PC-3 (cell line): ENCODE data around the gene ASCC3. TPM values are rescaled to one million over a fixed set of nuclear protein-coding genes. Genes with fewer than 3 reads are reported as not detected.

Experiments used
- ATAC-seq: fragments of 200-7000 bp; cut with Tn5 transposase; 2 replicates; pipeline ENCODE4 v1.9.1; 2020; ENCODE audit warnings: mild to moderate bottlenecking, moderate library complexity
- BruUV-seq: library from RNA; stranded (reverse); fragments of 400-500 nt; replicated peaks from 2 replicates; lab custom pipeline; 2021; lab: Mats Ljungman, UMichigan
- CTCF ChIA-PET: fragments of 300-600 bp; sonication (Branson Sonifier 250); formaldehyde crosslinking; loops from one replicate; lab custom pipeline; 2022; ENCODE audit warnings: antibody characterized with exemption; lab: Charles Lee
- POLR2A ChIA-PET: fragments of 300-600 bp; sonication (Branson Sonifier 250); formaldehyde crosslinking; loops from one replicate; lab custom pipeline; 2022; ENCODE audit warnings: antibody characterized with exemption; ENCODE audit not compliant: unreplicated experiment; lab: Charles Lee
- DNase-seq: peaks from one replicate; pipeline ENCODE4 v3.0.0-alpha.2; 2015
- H2AFZ ChIP-seq: fragments of 300-600 bp; sonication (generic); 2 replicates; pipeline ENCODE4 v1.6.0; 2016; ENCODE audit warnings: antibody characterized with exemption, low read length
- H3F3A ChIP-seq: fragments of 300-600 bp; sonication (generic); one replicate; pipeline ENCODE4 v1.6.0; 2017; ENCODE audit warnings: antibody characterized with exemption, low read length, control low read depth, mild to moderate bottlenecking; ENCODE audit not compliant: unreplicated experiment
- H3K27ac ChIP-seq: fragments of 300-600 bp; sonication (generic); 2 replicates; pipeline ENCODE4 v1.5.1; 2016; ENCODE audit warnings: mild to moderate bottlenecking, low read length
- H3K27me3 ChIP-seq: fragments of 300-600 bp; sonication (generic); 2 replicates; pipeline ENCODE4 v1.6.1; 2016; ENCODE audit warnings: low read length, mixed read lengths
- H3K36me3 ChIP-seq: fragments of 300-600 bp; sonication (generic); 2 replicates; pipeline ENCODE4 v1.6.1; 2016; ENCODE audit warnings: low read depth, mixed run types, low read length, mixed read lengths
- H3K4me1 ChIP-seq: fragments of 300-600 bp; sonication (generic); 2 replicates; pipeline ENCODE4 v1.5.1; 2016; ENCODE audit warnings: low read length; ENCODE audit not compliant: insufficient read depth
- H3K4me2 ChIP-seq: fragments of 300-600 bp; sonication (generic); 2 replicates; pipeline ENCODE4 v1.6.0; 2016; ENCODE audit warnings: low read length
- H3K4me3 ChIP-seq: fragments of 300-600 bp; sonication (generic); 2 replicates; pipeline ENCODE4 v1.5.1; 2016; ENCODE audit warnings: mild to moderate bottlenecking, low read length, mixed read lengths
- H3K79me2 ChIP-seq: fragments of 300-600 bp; sonication (generic); 2 replicates; pipeline ENCODE4 v1.6.1; 2017; ENCODE audit warnings: low read length, mixed read lengths
- H3K9ac ChIP-seq: fragments of 300-600 bp; sonication (generic); 2 replicates; pipeline ENCODE4 v1.6.0; 2016; ENCODE audit warnings: mild to moderate bottlenecking, low read length
- H3K9me2 ChIP-seq: fragments of 300-600 bp; sonication (generic); replicated peaks from 2 replicates; pipeline ENCODE4 v1.6.1; 2016; ENCODE audit warnings: mixed run types, low read length, mixed read lengths
- H3K9me3 ChIP-seq: fragments of 300-600 bp; sonication (generic); 2 replicates; pipeline ENCODE4 v1.6.1; 2016; ENCODE audit warnings: low read length, mixed read lengths
- H4K20me1 ChIP-seq: fragments of 300-600 bp; sonication (generic); 2 replicates; pipeline ENCODE4 v1.6.1; 2016; ENCODE audit warnings: low read length, mixed read lengths
- CTCF ChIP-seq: fragments of 300-600 bp; sonication (generic); conservative IDR thresholded peaks from 2 replicates; pipeline ENCODE4 v1.5.1; 2017; ENCODE audit warnings: antibody characterized with exemption, low read depth, mild to moderate bottlenecking, low read length
- EZH2 ChIP-seq: fragments of 300-600 bp; sonication (generic); IDR thresholded peaks from one replicate; pipeline ENCODE4 v1.6.1; 2017; ENCODE audit warnings: antibody characterized with exemption, mild to moderate bottlenecking, low read length; ENCODE audit not compliant: unreplicated experiment
- EZH2phosphoT487 ChIP-seq: fragments of 300-600 bp; sonication (generic); IDR thresholded peaks from 2 replicates; pipeline ENCODE4 v1.6.1; 2018; ENCODE audit warnings: mild to moderate bottlenecking, antibody characterized with exemption, low read length, borderline replicate concordance
- intact Hi-C: fragments of 100-400 bp; cut with micrococcal nuclease; formaldehyde crosslinking; loops from 2 replicates; pipeline ENCODE4 v1.9.0; 2023
- total RNA-seq: library from RNA; depleted of rRNA; stranded (reverse); fragments of >200 nt; gene quantifications from 2 replicates; pipeline ENCODE4 v1.2.3, GENCODE V29; 2014

ASCC3 gene
- total RNA-seq, 1 experiment from 2014 or later = 27.7 TPM

- H3K4me1 ChIP-seq = no peaks in the 10 kb centered on the region
- no peaks in the 10 kb centered on the region for H3K9me2 ChIP-seq
- intact Hi-C loops = no loop called here
- H2AFZ ChIP-seq = no peak overlapping the region
- H3K27ac ChIP-seq = no peak overlapping the region
- no peak overlapping the region for H3K9ac ChIP-seq
- POLR2A ChIA-PET = no interaction called here
- ATAC-seq (no peak), DNase-seq (no peak)
- no peak overlapping the region for H3K4me3 ChIP-seq
- H4K20me1 ChIP-seq = no peaks in the 10 kb centered on the region
- no peaks in the 10 kb centered on the region for H3K79me2 ChIP-seq
- BruUV-seq = no TSS peak
- CTCF ChIA-PET = no interaction called here
- no peaks in the 10 kb centered on the region for H3K27me3 ChIP-seq
- TF ChIP-seq CTCF (no peak), EZH2phosphoT487 (no peak), EZH2 (no peak)
- no peaks in the 10 kb centered on the region for H3K9me3 ChIP-seq
- no peaks in the 10 kb centered on the region for H3F3A ChIP-seq
- H3K36me3 ChIP-seq = no peaks in the 10 kb centered on the region
- no peak overlapping the region for H3K4me2 ChIP-seq
Measured at GRCh38 chr6:100704961-100705360, 176.2 kb downstream of the ASCC3 start.

GRCh38 chr6:100701728-100702127, 179.4 kb downstream of the ASCC3 start:
- H3K27me3 ChIP-seq = no peaks in the 10 kb centered on the region
- intact Hi-C loops = no loop called here
- no peaks in the 10 kb centered on the region for H4K20me1 ChIP-seq
- ATAC-seq (no peak), DNase-seq (no peak)
- H3K9ac ChIP-seq = no peak overlapping the region
- no peaks in the 10 kb centered on the region for H3K9me3 ChIP-seq
- POLR2A ChIA-PET = no interaction called here
- no peaks in the 10 kb centered on the region for H3K36me3 ChIP-seq
- no peak overlapping the region for H3K4me2 ChIP-seq
- BruUV-seq = no TSS peak
- no peak overlapping the region for H2AFZ ChIP-seq
- no peaks in the 10 kb centered on the region for H3K79me2 ChIP-seq
- TF ChIP-seq CTCF = no peak
- no peak for TF ChIP-seq EZH2
- no peak for TF ChIP-seq EZH2phosphoT487
- no peaks in the 10 kb centered on the region for H3F3A ChIP-seq
- H3K27ac ChIP-seq = no peak overlapping the region
- CTCF ChIA-PET = no interaction called here
- H3K4me3 ChIP-seq = no peak overlapping the region
- H3K4me1 ChIP-seq = no peaks in the 10 kb centered on the region
- H3K9me2 ChIP-seq = no peaks in the 10 kb centered on the region

GRCh38 chr6:100700009-100700408, 181.1 kb downstream of the ASCC3 start:
- H3K27ac ChIP-seq = no peak overlapping the region
- no peak overlapping the region for H3K9ac ChIP-seq
- no peak for TF ChIP-seq EZH2
- no peak for TF ChIP-seq CTCF
- TF ChIP-seq EZH2phosphoT487 = no peak
- ChIA-PET CTCF (no interaction called here), POLR2A (no interaction called here)
- BruUV-seq = no TSS peak
- H3K79me2 ChIP-seq = no peaks in the 10 kb centered on the region
- H3F3A ChIP-seq = no peaks in the 10 kb centered on the region
- H3K4me1 ChIP-seq = no peaks in the 10 kb centered on the region
- no peaks in the 10 kb centered on the region for H3K9me3 ChIP-seq
- H3K36me3 ChIP-seq = no peaks in the 10 kb centered on the region
- H2AFZ ChIP-seq = no peak overlapping the region
- no peak for ATAC-seq
- H3K4me3 ChIP-seq = no peak overlapping the region
- H4K20me1 ChIP-seq = no peaks in the 10 kb centered on the region
- H3K4me2 ChIP-seq = no peak overlapping the region
- no peak for DNase-seq
- intact Hi-C loops = no loop called here
- no peaks in the 10 kb centered on the region for H3K27me3 ChIP-seq
- H3K9me2 ChIP-seq = no peaks in the 10 kb centered on the region
